KG1 (cell line): Measurements from ENCODE around the gene RTTN.

ENCODE experiments used
- DNase-seq: peaks from one replicate; lab custom pipeline; 2025; lab: John Stamatoyannopoulos, UW

RTTN gene

DNA sequence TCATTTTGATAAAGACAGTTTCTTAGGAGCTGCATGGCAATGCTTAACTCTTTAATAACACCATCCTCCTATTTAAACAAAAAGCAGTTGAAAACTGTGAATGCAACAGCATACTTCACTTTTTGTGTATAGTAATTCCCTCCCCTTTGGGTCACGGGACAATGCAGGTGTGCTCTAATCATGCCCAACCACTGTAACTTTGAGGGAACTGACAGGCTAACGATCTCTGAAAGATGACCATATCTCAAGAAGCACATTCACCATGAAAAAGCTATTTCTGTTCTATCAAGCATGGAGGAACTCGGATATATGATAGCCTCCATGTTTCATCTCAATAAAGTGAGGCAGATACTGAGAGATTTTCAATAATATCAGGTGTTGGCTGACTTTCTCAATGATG is 176.8 kb downstream of the RTTN start:
- no peak for DNase-seq

DNA sequence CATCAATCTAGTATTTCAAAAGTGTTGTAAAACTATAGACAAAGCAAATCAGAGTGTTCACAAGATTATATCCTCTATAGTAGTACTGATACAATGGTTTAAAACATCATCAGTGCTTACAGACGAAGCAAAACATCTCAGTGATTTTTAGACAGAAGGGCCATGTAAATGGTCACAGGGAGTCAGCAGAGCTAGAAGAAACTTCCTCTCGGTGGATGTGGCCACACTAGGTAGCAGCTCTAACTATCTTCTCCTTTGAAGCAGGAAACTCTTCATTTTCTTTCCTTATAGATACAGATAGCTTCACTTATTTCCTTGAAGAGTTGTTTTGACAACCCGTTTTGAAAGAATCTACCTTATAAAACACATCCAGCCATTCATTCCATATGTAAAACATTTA is 177.4 kb downstream of the RTTN start:
- DNase-seq: no peak

DNA sequence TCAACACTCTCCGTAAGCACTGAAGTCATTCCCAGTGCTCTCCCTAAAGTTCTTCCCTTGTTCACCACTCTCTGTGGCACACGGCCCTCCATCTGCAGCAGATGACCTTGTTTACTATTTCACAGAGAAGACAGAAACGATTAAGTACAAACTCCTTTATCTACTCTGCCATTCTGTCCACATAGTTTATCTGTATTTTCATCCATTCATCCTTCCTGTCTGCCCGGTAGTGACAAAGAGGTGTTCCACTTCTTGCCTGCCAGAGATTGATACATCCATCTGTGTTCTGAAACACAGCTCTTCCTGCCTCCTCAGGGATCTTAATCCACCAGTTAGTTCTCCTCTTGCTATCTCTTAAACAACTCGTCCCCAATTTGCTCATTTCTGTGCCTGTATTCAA is 179.9 kb downstream of the RTTN start:
- DNase-seq: no peak

DNA sequence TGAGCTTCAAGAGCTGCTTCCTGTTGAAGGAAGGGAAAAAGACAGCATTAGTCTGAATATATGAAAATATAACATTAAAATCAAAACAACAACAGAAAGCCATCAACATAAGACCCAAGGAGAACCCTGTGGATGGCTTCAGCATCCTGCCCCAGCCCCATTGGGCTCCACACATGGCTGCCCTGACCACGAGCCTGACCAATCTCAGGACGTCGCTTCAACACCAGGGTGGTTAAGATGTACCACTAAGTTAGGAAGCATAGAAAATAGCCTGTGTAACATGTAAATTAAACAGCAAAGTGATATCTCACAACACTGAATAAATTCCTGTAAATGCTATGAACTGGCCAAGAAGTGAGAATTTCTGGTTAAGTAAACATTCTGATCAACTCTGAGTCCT is 180.7 kb downstream of the RTTN start:
- DNase-seq: no peak

DNA sequence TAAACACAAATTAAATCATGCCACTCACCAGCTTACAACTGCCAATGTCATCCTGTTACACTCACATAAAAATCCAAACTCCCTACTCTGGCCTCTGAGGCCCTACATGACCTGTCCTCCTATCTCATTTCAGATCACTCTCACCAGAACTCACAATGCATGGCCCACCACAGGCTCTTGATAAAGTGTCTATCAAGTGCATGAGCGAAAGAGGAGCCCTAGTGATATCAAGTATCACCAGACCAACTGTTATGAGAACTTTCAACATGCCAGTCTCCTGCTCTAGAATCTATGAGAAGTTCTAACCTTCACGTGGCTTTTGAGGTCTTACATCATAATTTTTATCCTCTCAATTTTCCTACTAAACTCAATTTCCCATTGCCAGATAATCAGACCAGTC is 181.4 kb downstream of the RTTN start:
- DNase-seq: no peak

DNA sequence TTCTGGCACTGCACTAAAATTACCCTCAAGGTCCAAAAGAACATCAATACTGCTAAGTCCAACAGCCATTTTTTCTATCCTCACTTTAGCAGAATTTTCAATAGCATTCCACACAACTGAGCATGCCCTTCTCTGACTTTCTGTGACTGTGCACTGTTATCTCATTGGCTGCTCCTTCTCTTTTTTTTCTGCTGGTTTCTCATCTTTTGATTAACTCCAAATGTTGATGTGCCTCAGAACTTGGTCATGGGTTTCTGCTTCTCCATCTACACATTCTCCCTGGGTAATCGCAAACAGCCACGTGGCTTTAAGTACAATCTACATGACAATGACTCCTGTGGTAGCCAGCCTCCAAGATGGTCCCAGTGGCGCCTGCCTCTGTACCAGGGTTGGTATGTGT is 182.9 kb downstream of the RTTN start:
- no peak for DNase-seq

DNA sequence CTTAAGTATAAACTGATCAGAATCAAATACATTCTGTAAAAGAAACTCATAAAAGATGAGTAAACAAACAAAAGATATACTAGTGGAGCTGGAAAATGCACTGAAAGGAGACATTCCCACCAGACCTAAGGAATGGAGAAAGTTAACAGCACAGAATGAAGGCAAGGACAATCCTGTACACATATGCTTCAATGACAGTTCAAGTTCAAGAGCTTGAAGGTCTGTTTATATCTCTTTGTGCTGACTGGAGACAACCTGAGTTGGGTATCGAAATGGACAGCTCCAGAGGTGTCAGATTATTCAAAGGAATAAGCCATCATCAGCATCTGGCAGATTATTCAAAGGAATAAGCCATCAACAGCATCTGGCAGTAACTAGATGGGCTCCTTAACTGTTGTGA is 184.0 kb downstream of the RTTN start:
- no peak for DNase-seq

DNA sequence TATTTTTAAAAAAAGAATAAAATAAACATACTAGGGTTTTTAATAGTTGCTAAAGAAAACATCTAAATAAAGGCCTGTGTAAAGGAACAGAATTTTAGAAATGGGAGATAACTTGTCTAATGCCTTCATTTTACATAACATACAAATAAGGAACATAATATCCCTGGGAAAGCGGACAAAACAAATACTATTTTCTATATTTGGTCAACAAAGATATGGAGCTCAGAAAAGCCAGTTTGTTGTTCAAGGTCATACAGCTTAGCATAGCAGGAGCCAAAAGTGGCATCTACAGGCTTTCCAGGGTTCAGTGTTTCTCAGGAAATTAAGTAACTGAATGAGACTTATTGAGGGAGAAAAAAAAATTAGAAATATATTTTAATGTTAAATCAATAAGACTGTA is 184.4 kb downstream of the RTTN start:
- no peak for DNase-seq

DNA sequence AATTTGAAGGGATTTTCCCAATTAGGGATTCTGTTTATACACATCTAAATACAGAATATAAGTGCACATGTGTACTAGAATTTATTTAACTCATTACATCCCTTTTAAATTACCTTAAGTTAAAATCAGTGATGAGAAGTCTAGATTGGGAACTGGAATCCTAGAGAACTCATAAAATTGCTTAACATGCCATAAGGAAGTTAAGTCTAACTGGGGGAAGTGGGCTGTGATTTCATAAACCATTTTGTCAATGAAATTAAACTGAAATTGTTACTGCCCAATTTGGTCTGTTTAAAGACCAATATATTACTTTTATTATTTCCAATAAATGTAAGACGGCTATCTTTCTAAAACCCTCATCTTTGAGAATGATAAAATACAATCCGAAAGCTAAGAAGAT is 185.5 kb downstream of the RTTN start:
- DNase-seq: no peak

DNA sequence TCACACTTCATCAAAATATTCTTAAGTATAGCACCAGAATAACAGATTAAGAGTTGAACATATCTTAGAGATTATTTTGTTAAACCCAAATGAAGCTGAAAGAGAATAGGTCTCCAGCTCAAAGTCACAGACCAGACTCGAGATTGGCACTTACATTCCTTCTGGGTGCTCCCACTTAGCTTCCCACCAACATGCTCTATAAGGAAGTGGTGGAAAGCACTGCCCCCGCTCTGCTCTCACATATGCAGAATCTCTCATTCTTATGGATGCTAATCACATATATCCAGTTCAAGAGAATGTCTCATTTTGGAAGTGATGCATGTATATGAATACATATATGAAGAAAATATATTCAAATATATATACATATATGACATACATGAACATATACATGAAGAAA is 186.4 kb downstream of the RTTN start:
- no peak for DNase-seq

DNA sequence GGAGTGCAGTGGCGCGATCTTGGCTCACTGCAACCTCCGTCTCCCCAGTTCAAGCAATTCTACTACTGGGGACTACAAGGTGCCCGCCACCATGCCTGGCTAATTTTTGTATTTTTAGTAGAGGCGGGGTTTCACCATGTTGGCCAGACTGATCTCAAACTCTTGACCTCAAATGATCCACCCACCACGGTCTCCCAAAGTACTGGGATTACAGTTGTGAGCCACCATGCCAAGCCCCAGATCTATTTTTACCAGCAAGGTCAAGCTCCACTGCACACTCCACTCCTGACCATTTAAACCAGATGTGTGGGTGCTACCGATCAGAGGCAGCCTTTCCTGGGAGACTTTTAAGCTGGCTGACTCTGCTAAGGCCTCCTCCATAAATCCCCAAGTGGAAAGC is 190.4 kb downstream of the RTTN start:
- no peak for DNase-seq

DNA sequence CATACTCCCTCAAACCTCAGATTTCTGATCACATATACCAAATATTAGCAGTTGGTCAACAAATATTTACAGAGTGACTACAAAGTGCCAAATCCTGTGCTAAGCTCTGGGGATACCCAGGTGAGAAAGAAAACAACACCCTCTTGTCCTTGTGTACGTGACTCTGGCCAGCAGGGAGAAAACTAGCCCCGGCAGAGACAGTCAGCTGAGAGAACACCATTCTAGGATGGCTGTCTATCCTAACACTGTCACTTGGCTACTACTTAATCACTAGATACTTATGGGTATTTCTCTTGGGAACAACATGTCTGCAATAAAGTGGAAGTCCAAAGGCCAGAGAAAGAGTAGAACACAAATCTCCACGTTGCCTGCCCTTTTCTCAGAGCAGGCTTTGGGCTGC is 199.9 kb downstream of the RTTN start:
- no peak for DNase-seq

DNA sequence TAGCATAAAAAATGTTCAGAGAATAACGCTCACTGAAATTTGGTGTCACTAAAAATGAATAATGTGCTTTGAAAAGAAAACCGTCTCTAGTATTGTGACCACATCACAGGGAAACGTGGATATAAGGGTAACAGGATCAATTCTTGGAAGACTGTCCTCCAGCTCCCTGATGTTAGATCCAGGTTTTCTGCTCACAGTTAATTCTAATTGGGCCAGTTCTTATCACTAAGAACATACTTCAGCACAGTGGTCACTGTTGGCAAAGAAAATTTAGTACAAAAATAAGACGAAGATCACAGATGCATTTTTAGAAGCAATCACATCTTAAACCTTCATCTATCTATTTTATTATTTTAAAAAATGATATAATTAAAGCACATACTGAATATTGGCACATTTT is 200.8 kb downstream of the RTTN start:
- DNase-seq: no peak

DNA sequence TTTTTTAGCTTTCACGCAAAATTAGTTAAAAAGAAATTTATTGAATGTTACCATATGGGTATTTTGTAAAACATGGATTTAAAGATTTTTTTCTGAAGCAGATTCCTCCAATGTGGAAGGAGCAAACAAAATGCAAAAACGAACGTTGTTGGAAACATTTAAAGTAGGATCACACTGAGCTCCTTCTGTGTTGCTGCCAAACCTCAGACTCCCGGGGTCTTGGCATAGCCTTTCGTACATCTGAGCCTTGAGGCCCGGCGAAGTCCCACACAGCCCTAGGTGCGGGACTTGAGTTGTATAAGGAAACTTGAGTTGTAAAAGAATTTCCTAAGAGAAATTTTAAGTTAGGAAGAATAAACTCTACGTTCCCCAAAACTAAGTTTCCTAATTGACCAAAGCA is 205.8 kb downstream of the RTTN start:
- DNase-seq: no peak

DNA sequence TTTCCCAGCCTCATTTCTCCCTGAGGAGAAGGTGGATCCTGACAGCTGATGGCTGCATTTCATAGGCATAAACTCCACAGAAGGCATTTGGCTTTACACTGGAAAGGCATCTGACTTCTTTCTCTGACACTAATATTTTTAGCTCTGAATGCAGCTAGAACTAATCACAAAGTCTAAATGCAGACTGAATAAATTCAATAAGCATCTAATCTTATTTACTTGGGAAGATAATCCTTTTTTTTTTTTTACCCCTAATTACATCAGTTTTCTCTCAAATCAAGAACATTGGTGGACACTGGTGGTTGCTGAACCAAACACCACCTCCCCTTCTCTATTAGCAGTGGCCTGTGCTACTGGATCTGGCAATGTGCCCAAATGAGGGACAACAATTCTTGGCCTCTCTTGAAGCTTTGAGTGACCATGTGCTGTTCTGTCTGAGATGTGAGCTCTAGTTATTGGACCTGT is 206.9 kb downstream of the RTTN start:
- no peak for DNase-seq

DNA sequence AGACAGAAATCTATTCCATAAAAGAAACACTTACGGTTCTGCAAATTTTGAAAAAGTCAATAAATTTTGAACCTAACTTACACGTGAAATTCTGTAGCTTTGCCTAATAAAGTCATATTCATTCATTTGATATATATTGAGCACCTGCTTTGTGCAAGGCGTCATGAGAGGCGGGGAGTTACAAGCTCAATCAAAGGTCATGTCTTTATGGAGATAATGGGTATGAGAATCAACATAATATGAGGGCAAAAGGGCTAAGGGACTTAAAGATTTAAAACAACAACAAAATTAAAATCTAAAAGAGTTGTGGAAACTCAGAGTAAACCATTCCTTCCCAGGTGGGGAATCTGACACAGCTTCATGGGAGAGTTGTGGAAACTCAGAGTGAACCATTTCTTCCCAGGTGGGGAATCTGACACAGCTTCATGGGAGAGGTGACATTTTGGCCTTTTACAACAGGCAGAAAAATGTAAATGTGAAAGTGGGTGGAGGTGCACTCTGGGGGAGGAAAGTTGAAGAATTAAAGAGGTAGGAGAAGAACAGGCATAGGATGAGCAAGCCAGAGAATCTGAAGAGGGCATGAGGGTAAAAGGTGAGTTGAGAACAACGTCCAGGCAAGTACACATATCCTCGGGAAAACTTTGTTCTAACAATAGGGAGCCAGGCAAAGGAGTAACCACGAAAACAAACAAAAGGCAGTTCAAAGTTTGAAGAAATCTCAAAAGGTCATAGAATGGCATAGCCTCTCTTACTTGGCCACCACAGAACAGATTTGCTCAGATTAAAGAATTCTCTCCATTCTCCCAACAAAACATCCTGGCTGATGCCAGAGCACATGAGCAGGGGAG is 208.3 kb downstream of the RTTN start:
- no peak for DNase-seq

DNA sequence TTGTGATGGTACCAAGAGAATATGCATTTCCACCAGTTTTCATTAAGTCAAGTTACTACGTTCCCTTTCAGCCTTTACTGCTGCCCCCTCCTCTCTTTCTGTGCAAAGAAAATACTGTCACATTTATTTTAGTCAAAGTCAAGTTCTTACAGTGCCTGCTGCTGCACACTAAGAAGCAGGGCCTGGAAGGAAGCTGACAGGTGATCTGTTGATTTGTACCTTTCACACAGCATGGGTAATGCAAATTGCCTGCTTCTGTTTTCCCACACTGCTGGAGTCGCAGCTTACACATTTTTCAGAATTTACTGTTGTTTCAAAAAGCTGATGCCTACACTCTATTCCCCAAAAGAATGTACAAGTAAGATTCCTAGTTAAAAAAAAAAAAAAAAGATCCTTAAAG is 209.1 kb downstream of the RTTN start:
- DNase-seq: no peak

DNA sequence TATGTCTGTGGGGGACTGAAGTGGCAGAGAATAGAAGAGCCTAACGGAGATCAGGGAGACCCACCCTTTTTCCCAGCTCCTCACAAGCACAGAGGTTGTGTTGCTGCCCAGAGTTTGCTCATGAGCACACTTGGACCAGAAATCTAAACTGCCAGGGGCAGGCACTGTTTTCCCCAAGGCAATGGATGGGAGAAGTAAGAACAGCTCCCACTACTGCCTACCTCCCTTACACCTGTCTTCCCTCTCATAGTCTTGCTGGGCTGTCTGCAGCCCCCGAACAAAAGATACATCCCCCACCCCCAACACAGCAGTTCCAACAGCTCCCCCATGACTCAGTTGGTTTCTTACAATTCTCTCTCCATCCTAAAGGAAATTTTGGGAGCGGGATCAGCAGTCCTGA is 209.7 kb downstream of the RTTN start:
- no peak for DNase-seq

DNA sequence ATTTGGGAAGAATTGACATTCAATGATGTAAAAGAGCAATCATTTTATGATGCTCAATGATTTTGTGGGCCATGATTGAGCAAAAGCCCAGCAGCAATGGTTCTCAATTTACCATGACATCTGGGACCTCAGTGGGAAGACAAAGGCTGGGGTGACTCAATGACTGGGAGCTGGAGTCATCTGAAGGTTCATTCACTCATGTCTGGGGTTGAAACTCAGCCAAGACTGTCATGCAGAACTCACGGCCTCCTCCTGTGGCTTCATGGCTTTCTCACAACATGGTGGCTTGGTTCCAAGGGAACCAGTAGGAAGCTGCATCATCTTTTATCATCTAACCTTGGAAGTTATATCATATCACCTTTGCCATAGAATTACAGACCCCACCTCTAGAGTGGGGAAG is 212.7 kb downstream of the RTTN start:
- no peak for DNase-seq

DNA sequence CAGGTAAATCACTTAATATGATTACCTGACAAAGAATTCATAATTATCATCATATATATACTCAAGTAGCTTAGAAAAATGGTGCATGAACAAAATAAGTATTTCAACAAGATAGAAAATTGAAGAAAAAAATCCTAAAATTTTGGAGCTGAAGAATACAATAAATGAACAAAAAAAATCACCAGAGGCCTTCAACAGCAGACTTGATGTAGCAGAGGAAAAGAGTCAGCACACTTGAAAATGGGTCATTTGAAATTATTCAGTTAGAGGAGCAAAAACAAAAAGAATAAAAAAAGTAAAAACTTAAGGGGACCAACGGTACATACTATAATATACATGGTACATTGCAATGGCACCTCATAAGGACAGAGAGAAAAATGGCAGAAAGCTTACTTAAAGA is 217.6 kb downstream of the RTTN start:
- no peak for DNase-seq

DNA sequence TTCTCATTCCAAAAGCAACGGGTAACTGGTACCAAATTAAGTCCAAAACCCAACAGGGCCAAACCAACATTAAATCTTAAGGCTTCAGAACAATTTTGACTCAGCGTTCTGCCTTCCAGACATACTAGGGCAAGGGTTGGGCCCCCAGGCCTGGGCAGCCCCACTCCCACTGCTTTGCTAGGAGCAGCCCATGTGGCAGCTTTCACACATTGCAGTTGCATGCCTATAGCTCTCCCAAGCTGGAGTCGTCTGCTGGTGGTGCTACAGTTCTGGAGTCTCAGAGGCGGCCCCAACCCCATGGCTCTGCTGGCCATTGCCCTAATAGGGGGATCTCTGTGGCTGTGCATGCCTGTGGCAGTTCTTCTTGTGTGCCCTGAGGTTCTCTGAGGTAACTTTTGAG is 220.2 kb downstream of the RTTN start:
- DNase-seq: no peak

DNA sequence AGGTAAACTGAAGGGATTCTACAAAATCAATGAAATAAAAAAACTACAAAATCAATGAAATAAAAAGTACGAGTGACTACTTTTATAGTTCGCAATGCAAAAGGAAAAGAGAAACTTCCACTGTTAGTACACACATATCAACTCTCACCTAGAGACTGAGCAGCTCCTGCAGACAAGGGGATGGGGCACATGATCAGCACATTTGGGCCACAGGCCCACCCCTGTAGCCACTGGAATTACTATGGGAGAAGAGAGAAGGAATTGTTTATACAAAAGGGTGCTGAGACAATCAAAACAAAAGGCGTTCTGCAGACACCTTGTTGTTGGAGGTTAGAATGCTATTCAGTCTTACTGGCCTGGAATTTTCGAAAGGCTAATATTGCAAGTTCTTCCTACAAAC is 223.1 kb downstream of the RTTN start:
- DNase-seq: no peak

DNA sequence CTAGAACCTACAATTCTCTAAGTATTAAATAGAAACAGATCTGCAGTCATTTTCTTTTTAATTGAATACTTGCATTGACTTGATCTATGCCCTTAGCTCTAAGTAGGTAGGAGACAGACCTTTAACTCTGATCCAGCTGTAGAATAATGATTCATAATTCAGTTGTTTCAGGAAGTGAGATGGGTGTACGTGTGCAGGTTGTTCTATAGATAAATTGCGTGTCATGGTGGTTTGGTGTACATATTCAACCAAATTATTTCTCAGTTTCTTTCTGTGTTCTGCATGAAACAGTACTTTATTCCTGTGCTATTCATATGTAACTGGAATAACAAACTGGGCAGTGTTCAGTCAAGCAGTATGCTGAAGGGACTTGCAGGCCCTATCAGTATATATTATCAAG is 223.5 kb downstream of the RTTN start:
- DNase-seq: no peak
